ENCODE measurements around the gene SLC35E1.

The SLC35E1 gene

DNA sequence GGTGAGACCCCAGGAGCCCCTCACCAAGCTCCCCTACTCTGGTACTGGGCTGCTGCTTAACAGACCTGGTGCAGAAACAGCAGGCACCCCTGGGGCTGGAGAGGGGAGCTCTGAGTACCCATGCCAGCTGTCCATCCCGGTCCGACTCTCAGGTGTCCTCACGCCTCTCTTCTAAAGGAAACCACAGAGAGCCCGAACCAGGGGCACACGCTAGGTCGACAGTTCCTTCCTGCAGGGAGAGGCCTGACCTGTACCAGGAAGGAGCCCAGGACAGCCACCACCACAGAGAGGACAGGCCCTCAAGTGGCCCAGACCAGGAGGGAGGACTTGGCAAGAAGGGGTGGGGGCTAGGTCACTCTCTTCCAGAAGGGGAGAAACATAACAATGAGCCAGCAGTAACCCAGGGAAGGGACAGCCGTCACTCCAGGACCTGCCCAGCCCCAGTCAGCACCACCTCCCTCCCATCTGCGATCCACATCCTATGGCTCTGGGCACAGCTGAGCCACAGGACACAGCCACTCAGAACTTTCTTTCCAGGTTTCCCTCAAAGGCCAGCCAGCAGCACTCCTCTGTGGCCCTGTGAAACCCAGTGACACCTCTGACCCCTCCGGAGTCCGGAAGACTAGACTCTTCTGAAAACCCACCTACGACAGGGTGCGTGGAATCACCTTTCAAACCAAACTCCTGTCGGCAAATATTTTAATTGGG, 13.0 kb upstream of the SLC35E1 start:
- in situ Hi-C loops (cut with HindIII; ENCODE audit: low pct_ligation_motif_present, low pct_unique_long_range_greater_than_20kb, low sequenced_read_pairs) = no loop called here
- no peak for DNase-seq

DNA sequence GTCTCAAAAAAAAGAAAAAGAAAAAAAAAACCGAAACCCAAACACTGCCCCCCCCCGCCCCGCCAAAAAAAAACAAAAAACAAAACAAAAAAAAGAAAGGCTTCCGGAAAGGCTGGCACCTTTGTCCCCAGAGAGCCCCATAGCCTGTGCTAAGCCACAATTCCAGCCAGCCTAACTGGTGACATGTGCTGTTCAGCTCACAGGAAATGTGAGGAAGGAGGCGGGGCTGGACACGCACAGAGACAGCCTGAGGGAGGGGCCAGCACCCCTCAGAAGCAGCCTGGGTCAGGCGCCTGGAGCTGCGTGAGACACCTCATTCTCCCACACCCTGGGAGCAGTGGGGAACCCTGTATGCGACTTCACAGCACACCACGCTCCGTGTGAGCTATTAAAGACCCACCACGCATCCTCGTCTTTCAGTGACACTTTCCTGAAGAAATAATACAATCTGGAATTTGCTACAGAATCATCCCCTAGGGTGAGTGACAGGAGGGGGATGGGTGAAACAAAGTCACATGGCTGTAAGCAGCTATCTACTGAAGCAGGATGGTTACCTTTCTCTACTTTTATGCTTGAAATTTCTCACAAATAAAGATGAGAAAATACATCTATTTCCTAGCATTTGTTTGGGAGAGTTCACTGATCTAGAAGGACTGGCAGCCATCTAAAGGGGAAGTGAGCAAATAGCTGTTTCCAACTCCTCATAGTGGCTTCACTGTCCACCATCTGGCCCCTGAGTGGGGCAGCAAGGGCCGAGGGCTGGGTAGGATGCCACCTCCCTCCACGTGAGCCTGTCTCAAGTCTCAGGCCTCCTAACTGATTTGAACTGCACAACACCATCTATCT, 12.3 kb upstream of the SLC35E1 start:
- DNase-seq = peak; percentile 75
- in situ Hi-C loops (cut with HindIII; ENCODE audit: low pct_ligation_motif_present, low pct_unique_long_range_greater_than_20kb, low sequenced_read_pairs) = no loop called here

DNA sequence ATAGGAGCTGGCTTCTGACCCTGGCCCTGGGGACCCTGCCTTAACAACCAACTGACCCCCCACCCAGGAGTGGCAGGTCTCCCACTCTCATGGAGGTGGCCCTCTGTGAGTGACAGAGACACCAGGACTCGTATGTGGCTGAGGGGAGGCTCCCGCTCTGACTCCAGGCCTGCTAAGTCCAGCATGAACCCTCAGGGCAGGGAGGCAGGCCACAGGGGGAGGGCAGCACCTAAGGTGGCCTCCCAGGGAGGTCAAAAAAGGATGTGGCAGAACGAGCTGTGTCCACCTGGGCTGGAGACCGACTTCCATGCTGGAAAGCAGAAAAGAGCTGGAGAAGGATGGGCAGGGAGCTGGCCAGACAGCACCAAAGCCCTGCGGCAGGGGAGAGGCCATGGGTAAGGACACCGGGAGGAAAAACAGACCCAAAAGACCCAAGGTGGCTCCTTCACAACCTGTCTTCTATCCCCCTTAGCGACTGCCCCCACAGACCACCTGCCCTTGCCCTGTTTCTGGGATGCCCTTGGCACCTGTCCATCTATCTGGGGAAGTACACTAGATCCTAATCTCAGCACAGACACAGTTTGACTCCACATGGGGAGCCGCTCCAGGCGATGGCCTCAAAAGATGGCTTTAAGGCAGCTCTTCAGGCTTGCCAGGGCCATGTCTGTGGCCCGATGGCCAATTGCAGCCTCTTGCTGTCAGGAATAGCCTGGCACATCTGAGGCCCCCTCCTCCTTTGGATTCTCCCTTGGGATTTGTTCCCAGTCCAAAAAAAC, 10.5 kb upstream of the SLC35E1 start:
- no peak for DNase-seq
- in situ Hi-C loops (cut with HindIII; ENCODE audit: low pct_ligation_motif_present, low pct_unique_long_range_greater_than_20kb, low sequenced_read_pairs) = no loop called here

DNA sequence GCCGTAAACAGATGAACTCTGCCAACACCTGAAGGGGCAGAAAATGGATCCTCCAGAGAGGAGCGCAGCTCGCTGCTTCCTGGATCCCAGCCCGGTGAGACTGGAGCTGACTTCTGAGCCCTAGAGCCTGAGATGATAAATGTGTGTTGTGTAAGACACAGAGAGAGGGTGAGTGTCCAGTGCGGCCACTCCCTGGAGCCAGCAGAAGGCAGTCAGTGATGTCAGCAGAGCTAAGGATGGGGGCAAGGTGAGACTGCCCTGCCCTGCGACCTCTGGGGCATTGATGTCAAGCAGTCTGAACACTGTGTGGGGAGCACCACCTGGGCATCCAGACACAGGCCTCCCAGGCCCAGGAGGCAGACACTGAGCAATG, 9.7 kb upstream of the SLC35E1 start:
- no peak for DNase-seq
- in situ Hi-C loops (cut with HindIII; ENCODE audit: low pct_ligation_motif_present, low pct_unique_long_range_greater_than_20kb, low sequenced_read_pairs) = no loop called here

DNA sequence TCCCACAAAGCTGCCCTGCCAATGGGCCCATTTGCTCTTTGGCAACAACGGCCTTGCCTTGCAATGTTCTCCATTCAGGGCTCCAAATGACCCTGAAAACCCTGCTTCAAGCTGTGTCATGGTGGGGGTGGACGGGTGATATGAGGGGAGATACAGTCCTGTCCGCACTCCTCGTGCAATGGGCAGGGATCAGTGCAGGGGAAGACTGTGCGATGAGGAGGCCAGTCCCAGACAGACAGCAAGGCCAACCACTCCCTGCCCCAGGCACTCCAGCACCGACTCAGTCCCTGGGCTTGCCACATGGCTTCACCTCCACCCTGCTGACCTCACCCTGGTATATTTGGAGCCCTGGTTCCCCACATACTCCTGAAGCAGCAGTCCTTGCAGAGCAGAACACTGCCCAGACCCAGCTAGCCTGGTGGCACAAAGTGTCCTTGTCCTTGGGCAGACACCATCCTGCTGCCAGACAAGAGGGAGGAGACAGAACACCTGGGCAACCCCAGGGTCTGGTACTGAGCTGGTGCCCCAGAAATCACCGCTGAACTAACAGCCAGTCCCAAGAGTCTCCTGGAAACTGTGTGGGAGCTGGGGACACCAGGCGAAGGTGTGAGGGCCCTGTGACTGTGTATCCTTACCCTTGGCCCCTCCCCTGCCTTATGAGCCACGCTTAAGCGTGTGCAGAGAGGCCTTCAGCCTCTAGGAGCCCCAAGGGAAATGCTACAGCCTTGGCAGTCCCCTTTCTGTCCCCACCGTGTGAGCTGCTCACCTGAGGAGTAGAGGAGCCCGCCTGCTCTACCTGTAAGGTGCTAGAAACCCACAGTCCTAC, 9.1 kb upstream of the SLC35E1 start:
- in situ Hi-C loops (cut with HindIII; ENCODE audit: low pct_ligation_motif_present, low pct_unique_long_range_greater_than_20kb, low sequenced_read_pairs) = no loop called here
- no peak for DNase-seq

DNA sequence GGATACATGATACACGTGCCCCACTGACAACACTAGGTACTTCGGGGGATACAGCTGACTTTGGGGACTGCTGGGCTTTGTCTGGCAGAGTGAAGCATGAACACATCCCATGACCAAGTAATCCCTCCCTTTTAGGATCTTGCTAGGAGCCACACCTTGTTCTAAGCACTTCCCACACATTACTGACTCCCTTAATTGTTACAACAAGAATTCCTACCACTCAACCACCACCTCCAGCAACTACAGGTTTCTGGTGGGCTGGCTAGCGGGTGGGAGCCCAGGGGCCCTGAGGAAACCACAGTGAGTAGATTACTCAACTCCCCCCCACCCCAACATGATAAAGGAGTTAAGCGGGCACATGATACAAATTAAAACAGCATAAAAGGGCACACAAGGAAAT, 7.2 kb upstream of the SLC35E1 start:
- in situ Hi-C loops (cut with HindIII; ENCODE audit: low pct_ligation_motif_present, low pct_unique_long_range_greater_than_20kb, low sequenced_read_pairs) = no loop called here
- DNase-seq = no peak

DNA sequence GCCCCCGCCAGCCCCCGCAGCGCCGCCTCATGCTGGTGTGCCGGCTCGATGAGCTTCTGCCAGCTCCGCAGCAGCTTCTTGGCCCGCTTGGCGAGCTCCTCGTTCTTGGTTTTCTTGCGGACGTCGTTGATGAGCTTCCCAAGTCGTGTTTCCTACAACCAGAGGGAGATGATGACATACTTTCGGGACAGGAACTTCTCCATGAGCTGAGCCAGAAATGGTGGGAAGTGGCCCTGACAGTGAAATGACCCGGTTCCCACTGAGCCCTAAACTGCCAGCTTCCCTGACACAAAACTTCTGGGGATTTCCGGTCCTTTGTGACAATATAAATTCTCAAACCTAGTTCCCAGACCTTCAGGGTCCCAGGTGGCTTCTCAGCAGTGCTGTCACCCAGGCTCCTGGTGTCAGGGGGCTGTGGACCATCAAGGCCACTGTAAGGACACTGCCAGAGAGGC, 5.3 kb upstream of the SLC35E1 start:
- DNase-seq = no peak
- in situ Hi-C loops (cut with HindIII; ENCODE audit: low pct_ligation_motif_present, low pct_unique_long_range_greater_than_20kb, low sequenced_read_pairs) = no loop called here

DNA sequence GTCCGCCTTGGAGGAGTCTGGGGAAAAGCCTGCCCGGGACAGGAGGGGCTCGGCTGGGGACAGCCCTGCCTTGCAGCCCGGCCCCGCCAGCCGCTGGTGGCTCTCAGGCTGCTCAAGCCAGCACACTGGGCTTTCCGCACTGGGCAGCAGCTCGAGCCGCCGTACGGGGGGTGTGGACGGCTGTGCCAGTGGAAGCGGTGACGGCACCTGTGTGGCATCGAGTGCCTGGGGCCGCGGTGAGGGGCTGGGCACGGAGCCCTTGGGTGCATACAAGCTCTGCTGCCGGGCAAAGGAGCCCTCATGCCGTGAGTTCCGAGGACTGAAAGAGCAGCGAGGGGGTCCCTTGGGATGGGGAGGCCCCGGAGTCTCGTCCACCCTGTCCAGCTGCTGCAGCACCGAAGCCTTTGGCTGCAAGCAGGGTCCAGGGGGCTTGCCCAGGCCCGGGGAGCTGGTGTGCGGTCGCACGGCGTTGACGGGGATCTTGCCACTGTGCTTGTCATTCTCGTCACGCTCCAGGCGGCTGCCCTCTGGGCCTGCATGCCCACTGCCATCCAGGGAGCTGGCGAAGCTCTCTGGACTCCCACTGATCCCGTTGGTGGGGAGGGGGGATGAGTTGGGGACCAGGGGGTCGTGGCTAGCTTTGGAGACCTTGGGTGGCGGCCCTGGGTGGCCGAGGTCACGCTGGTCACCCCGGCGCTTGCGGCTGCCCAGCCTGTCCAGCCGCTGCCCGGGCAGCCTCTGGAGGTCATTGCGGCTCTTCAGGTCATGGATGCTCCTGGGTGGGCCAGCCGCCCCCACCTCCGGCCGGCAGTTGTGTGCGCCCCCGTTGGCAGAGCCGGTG, 4.7 kb upstream of the SLC35E1 start:
- no peak for DNase-seq
- in situ Hi-C loops (cut with HindIII; ENCODE audit: low pct_ligation_motif_present, low pct_unique_long_range_greater_than_20kb, low sequenced_read_pairs) = no loop called here

DNA sequence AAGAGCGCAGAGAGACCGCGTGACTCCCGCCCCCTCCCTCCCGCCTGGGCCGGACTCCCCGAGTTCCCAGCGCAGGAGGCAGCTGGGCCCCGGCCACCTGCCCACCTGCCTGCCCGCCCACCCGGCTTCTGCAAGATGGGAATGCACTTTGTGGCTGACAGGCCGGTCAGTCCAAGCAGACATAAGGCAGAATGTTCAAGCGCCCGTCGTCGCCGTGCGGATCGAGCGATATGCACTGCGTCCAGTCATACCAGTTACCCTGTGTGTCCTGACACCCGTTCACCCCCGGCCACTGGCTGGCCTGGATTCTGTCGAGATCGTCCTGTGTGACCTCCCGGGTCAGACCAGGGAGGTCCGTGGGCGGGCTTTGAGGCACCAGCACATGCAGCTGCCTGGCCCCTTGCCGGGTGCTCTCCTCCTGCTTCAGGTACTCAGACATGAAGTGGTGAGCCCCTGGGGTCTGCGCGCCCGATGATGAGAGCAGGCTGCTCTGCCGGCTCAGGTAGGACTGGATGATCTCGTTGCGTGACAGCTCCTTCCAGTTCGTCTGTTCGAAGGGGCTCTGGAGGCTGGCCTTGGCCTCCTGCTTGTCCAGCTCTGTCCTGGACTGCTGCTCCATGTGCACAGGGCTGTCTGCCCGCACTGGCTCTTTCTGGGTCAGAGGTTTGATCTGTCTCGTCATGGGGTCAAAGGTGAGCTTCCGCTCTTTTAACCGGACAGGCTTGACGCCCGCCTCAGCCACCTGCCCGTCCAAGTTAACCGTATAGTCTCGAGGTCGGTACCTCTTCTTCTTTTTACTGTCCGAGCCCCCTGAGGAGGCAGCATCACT, 3.9 kb upstream of the SLC35E1 start:
- in situ Hi-C loops (cut with HindIII; ENCODE audit: low pct_ligation_motif_present, low pct_unique_long_range_greater_than_20kb, low sequenced_read_pairs) = no loop called here
- no peak for DNase-seq

DNA sequence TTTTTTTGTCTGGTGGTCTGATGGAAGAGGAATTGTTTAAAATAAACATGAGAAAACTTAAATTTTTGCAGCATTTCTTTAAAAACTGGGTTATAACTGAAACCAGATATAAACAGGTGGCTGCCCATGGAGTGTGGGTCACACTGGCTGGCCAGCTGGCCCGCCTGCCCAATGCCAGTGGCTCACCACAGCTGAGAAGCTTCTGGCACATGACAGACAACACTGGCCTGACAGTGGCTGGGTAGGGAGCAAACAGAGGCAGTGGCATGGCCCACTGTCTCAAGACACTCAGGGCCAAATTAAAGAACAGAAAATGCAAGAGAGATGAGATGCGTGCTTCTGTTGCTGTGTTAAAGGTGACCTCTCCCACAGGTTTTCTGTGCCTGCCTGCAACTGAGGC, 3.1 kb upstream of the SLC35E1 start:
- no peak for DNase-seq
- in situ Hi-C loops (cut with HindIII; ENCODE audit: low pct_ligation_motif_present, low pct_unique_long_range_greater_than_20kb, low sequenced_read_pairs) = no loop called here

DNA sequence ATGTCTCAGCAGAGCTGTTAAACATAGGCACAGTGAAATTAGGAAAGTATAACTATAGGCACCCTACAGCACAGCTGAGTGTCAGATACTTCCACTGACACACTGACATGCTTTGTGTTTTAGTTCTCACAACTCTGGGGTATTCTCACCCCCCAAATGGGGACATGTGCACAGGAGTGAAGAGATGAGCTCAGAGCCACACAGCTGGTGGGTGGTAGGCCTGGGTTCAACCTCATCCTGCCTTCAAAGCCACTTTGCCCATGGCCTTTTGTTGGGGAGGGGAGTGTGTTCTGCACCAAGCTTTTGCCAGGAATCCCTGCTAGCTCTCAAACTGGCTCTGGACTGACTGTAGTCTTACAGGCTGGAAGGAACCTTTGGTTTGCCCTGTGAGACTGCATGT, 1.7 kb upstream of the SLC35E1 start:
- no peak for DNase-seq
- in situ Hi-C loops (cut with HindIII; ENCODE audit: low pct_ligation_motif_present, low pct_unique_long_range_greater_than_20kb, low sequenced_read_pairs) = no loop called here

DNA sequence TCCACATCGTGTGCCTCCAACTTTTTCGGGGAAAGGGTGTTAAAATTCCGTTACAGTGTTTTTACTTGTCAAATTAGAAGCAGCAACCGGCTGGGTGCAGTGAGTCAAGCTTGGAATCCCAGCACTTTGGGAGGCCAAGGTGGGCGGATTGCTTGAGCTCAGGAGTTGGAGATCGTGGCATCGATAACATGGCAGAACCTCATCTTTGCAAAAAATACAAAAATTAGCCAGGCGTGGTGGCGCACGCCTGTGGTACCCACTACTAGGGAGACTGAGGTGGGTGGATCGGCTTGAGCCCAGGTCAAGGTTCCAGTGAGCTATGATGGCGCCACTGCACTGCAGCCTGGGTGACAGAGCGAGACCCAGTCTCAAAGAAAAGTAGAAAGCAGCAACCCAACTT, 1.1 kb upstream of the SLC35E1 start:
- in situ Hi-C loops (cut with HindIII; ENCODE audit: low pct_ligation_motif_present, low pct_unique_long_range_greater_than_20kb, low sequenced_read_pairs) = no loop called here
- DNase-seq = no peak

DNA sequence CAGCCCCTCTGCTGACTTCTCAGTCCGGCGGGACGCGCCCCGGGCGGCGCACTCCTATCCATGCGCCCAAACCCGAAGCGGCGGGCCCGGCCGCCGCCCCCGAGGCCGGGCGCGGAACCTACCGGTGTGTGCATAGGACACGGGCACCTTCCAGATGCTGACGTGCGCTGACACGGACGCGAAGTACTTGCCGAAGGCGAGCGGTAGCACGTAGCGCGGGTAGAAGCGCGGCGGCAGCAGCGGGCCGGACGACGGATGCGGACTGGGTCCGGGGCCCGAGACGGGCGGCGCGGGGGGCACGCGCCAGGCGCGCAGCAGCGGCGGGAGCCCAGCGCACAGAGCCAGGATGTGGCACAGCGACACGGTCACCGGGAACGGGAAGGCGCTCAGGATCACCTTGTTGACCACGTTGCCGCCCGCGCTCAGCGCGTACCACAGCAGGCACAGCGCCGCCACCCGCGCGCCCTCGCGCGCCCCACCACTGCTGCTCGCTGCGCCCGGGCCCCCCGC, 338 bp downstream of the SLC35E1 start:
- DNase-seq = peak; percentile 39
- in situ Hi-C loops (cut with HindIII; ENCODE audit: low pct_ligation_motif_present, low pct_unique_long_range_greater_than_20kb, low sequenced_read_pairs) = no loop called here

DNA sequence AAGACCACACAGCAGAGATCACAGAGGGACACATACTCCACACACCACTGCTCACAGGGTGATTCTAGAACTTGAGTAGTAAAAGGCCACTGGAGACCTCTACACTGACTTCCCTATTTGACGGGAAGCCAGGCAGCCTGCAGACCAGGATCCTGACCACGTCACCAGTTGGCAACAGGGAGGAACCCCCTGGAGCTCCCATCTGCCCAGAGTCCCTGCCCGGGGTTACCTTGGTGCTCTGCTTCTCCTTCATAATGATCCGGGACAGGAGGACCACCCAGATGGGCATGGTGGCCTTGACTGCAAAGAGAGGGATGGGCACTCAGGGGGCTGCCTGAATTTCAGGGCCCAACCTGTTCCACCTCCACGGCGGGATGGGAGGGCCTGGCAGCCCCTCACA, 932 bp downstream of the SLC35E1 start:
- peak; percentile 48 for DNase-seq

DNA sequence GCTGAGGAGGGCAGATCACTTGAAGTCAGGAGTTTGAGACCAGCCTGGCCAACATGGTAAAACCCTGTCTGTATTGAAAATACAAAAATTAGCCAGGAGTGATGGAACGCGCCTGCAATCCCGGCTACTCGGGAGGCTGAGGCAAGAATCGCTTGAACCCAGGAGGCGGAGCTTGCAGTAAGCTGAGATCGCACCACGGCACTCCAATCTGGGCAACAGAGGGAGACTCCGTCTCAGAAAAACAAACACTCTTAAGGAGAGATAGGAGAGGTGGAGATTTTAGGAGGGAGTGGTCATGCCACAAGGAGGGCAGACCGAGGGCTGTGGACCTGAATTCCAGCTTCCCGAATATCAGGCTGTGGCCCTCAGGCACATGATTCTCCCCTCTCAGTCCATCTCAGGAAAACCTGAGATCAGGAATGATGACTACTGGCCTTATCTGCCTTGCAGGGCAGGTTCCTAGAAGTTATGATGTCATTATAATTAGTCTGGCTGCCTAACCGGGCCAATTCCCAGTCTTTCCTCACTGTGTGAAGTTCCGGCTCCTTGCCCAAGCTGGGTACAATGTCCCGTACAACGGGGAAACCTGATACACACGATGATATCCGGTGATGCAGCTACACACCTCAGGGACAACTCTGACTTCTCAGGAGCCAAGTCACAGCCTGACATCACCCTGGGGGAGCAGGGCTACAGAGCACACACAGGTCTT, 2.5 kb downstream of the SLC35E1 start:
- in situ Hi-C loops (cut with HindIII; ENCODE audit: low pct_ligation_motif_present, low pct_unique_long_range_greater_than_20kb, low sequenced_read_pairs) = no loop called here

More for the DNA sequence above, 932 bp downstream of the SLC35E1 start:
- in situ Hi-C loops (cut with HindIII; ENCODE audit: low pct_ligation_motif_present, low pct_unique_long_range_greater_than_20kb, low sequenced_read_pairs) = no loop called here

DNA sequence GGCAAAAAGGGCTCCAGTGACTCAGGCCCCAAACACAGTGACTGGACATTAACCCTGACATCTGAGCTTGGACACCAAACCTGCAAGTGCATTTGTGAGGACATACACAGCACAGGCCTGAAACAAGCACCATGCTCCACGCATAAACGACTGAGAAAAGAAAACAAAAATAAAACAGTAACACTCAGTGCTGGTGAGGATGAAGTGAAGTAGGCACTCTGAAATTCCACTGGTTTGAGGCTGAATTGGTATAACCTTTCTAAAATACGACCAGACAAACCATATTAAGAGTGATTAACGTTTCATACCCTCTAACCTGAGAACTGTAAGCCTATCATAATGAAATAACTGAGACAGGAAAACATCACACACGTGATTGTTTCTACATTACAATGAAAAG, 5.5 kb downstream of the SLC35E1 start:
- DNase-seq = no peak
- in situ Hi-C loops (cut with HindIII; ENCODE audit: low pct_ligation_motif_present, low pct_unique_long_range_greater_than_20kb, low sequenced_read_pairs) = no loop called here

More for the DNA sequence above, 2.5 kb downstream of the SLC35E1 start:
- no peak for DNase-seq
